Esophagus squamous epithelium (tissue), 4 donors: ENCODE measurements around the gene SULT1A2.

ENCODE experiments used
- CTCF ChIP-seq, 6 experiments: fragments of 450-650 bp in 4 of 6; fragments of 200-600 bp in 2 of 6; sonication (generic) in 2 of 6; IDR thresholded peaks; one replicate each; pipeline ENCODE4 v1.5.1; 2016 to 2019; ENCODE audit warnings: antibody characterized with exemption in 6 of 6, mild to moderate bottlenecking in 4 of 6, moderate library complexity in 4 of 6
- POLR2A ChIP-seq, 4 donors: fragments of 450-650 bp; IDR thresholded peaks; one replicate each; pipeline ENCODE4 v1.6.1; 2017; ENCODE audit warnings: antibody characterized with exemption in 4 of 4, mild to moderate bottlenecking in 4 of 4, moderate library complexity in 3 of 4

GRCh38 chr16:28544998-28545397, 51.9 kb downstream of the SULT1A2 start:
- TF ChIP-seq POLR2A (IDR thresholded peaks at IDR 0.05) (no peak), CTCF (IDR thresholded peaks at IDR 0.05) (no peak)
